H1 (cell line): ENCODE measurements around the gene IRF8. TPM values are rescaled to one million over a fixed set of nuclear protein-coding genes. Genes with fewer than 3 reads are reported as not detected.

Source experiments
- CTCF ChIA-PET: fragments of 300-600 bp; sonication (Branson Sonifier 250); formaldehyde crosslinking; loops from one replicate; lab custom pipeline; 2021; ENCODE audit not compliant: partially characterized antibody; lab: Charles Lee
- POLR2A ChIA-PET: fragments of 300-600 bp; sonication (Branson Sonifier 250); formaldehyde crosslinking; loops from one replicate; lab custom pipeline; 2021; ENCODE audit warnings: inconsistent platforms; ENCODE audit not compliant: partially characterized antibody; lab: Charles Lee
- DNase-seq, 2 experiments: peaks; one replicate each; pipeline versions ENCODE4 v3.0.0 to v3.0.0-alpha.2; 2010 to 2022; ENCODE audit warnings: low spot score in 2 of 2, low read depth in 1 of 2, mixed read lengths in 1 of 2
- FAIRE-seq: peaks from 2 replicates; lab custom pipeline; 2011; peaks lifted over from hg19 to GRCh38; lab: Jason Lieb, UNC
- H2AFZ ChIP-seq: 2 replicates; pipeline ENCODE4 v1.8.1; 2012; ENCODE audit warnings: low read length, inconsistent platforms
- H2AK5ac ChIP-seq: 2 replicates; pipeline ENCODE4 v1.6.1; 2013; ENCODE audit warnings: low read depth, low read length
- H2BK120ac ChIP-seq: replicated peaks from 2 replicates; pipeline ENCODE3; 2013; ENCODE audit warnings: low read depth, low read length, inconsistent platforms
- H2BK12ac ChIP-seq: 2 replicates; pipeline ENCODE4 v1.6.1; 2013; ENCODE audit warnings: low read depth, low read length
- H2BK15ac ChIP-seq: 2 replicates; pipeline ENCODE4 v1.6.1; 2013; ENCODE audit warnings: low read length
- H2BK20ac ChIP-seq: 2 replicates; pipeline ENCODE4 v1.6.1; 2013; ENCODE audit warnings: low read length
- H2BK5ac ChIP-seq: 2 replicates; pipeline ENCODE4 v1.6.1; 2013; ENCODE audit warnings: low read depth, low read length
- H3K14ac ChIP-seq: 2 replicates; pipeline ENCODE4 v1.6.1; 2013; ENCODE audit warnings: inconsistent platforms; ENCODE audit not compliant: insufficient read length
- H3K18ac ChIP-seq: 2 replicates; pipeline ENCODE4 v1.6.1; 2013; ENCODE audit warnings: low read length; ENCODE audit errors: extremely low read depth
- H3K23ac ChIP-seq: 2 replicates; pipeline ENCODE4 v1.6.1; 2013; ENCODE audit warnings: inconsistent platforms; ENCODE audit not compliant: insufficient read length
- H3K23me2 ChIP-seq: 2 replicates; pipeline ENCODE4 v1.6.1; 2013; ENCODE audit warnings: low read depth, low read length
- H3K27ac ChIP-seq: 2 replicates; pipeline ENCODE4 v1.6.1; 2011; ENCODE audit warnings: low read depth, low read length, inconsistent platforms
- H3K27me3 ChIP-seq, 4 experiments: replicated peaks in 1 of 4; 1 replicate in 1 of 4; 2 replicates in 3 of 4; pipeline versions ENCODE4 v1.6.1 to v1.8.1; 2011 to 2013; ENCODE audit warnings: low read length in 3 of 4, mild to moderate bottlenecking in 3 of 4, inconsistent platforms in 2 of 4, mixed read lengths in 2 of 4, moderate library complexity in 1 of 4; ENCODE audit not compliant: control insufficient read depth in 3 of 4, insufficient read depth in 3 of 4; ENCODE audit errors: extremely low read depth in 1 of 4
- H3K36me3 ChIP-seq, 4 experiments: 2 replicates each; pipeline versions ENCODE4 v1.6.1 to v1.8.1; 2011 to 2013; ENCODE audit warnings: mild to moderate bottlenecking in 4 of 4, low read length in 3 of 4, moderate library complexity in 2 of 4, control low read depth in 1 of 4, inconsistent platforms in 1 of 4; ENCODE audit not compliant: insufficient read depth in 4 of 4, control insufficient read depth in 2 of 4
- H3K4ac ChIP-seq: replicated peaks from 2 replicates; pipeline ENCODE3; 2013; ENCODE audit warnings: low read length, low read depth, mixed read lengths, inconsistent platforms; ENCODE audit not compliant: insufficient read length
- H3K4me1 ChIP-seq, 4 experiments: replicated peaks in 1 of 4; 1 replicate in 1 of 4; 2 replicates in 3 of 4; pipeline versions ENCODE4 v1.6.1 to v1.8.1; 2011 to 2013; ENCODE audit warnings: low read length in 3 of 4, inconsistent platforms in 2 of 4, mixed read lengths in 1 of 4; ENCODE audit not compliant: insufficient read depth in 4 of 4, control insufficient read depth in 3 of 4
- H3K4me2 ChIP-seq, 2 experiments: 2 replicates each; pipeline versions ENCODE4 v1.6.1 to v1.8.1; 2011 to 2013; ENCODE audit warnings: low read depth in 2 of 2, low read length in 2 of 2, control low read depth in 1 of 2, inconsistent platforms in 1 of 2, mild to moderate bottlenecking in 1 of 2; ENCODE audit not compliant: insufficient read depth in 1 of 2
- H3K4me3 ChIP-seq, 4 experiments: fragments of 200-600, 300-600 bp in 1 of 4; sonication (generic), shearing (Covaris generic), sonication (Bioruptor Twin) in 1 of 4; 2 replicates each; pipeline versions ENCODE4 v1.5.1 to v1.8.1; 2011 to 2016; ENCODE audit warnings: low read length in 4 of 4, low read depth in 3 of 4, control low read depth in 2 of 4, inconsistent platforms in 2 of 4, mild to moderate bottlenecking in 2 of 4, mixed read lengths in 1 of 4, moderate library complexity in 1 of 4; ENCODE audit not compliant: insufficient read depth in 2 of 4; ENCODE audit errors: extremely low read depth in 1 of 4
- H3K56ac ChIP-seq: replicated peaks from 2 replicates; pipeline ENCODE3; 2013; ENCODE audit warnings: low read depth, mild to moderate bottlenecking, mixed read lengths, low read length, inconsistent platforms; ENCODE audit not compliant: insufficient read length
- H3K79me1 ChIP-seq: 2 replicates; pipeline ENCODE4 v1.6.1; 2013; ENCODE audit warnings: low read depth, low read length, control low read depth
- H3K79me2 ChIP-seq, 2 experiments: 2 replicates each; pipeline versions ENCODE4 v1.6.1 to v1.8.1; 2012 to 2013; ENCODE audit warnings: low read length in 2 of 2, mild to moderate bottlenecking in 2 of 2, inconsistent platforms in 1 of 2; ENCODE audit not compliant: insufficient read depth in 2 of 2, control insufficient read depth in 1 of 2
- H3K9ac ChIP-seq, 4 experiments: replicated peaks in 1 of 4; 1 replicate in 1 of 4; 2 replicates in 3 of 4; pipeline versions ENCODE4 v1.6.1 to v1.8.1; 2011 to 2013; ENCODE audit warnings: low read depth in 3 of 4, low read length in 3 of 4, control low read depth in 2 of 4, mild to moderate bottlenecking in 2 of 4, moderate library complexity in 2 of 4, inconsistent platforms in 1 of 4; ENCODE audit errors: extremely low read depth in 1 of 4
- H3K9me3 ChIP-seq, 2 experiments: 2 replicates each; pipeline versions ENCODE4 v1.6.1 to v1.8.1; 2012 to 2013; ENCODE audit warnings: mild to moderate bottlenecking in 2 of 2, moderate library complexity in 2 of 2, control low read depth in 1 of 2, inconsistent platforms in 1 of 2, low read depth in 1 of 2, low read length in 1 of 2, mixed read lengths in 1 of 2; ENCODE audit not compliant: insufficient read depth in 2 of 2
- H4K20me1 ChIP-seq, 2 experiments: replicated peaks in 1 of 2; 2 replicates each; pipeline versions ENCODE3 to v1.8.1; 2011 to 2013; ENCODE audit warnings: inconsistent platforms in 2 of 2, low read length in 2 of 2, mild to moderate bottlenecking in 1 of 2; ENCODE audit not compliant: insufficient read depth in 2 of 2, control insufficient read depth in 1 of 2
- H4K5ac ChIP-seq: 2 replicates; pipeline ENCODE4 v1.6.1; 2013; ENCODE audit warnings: low read length, low read depth, mixed read lengths, inconsistent platforms; ENCODE audit not compliant: insufficient read length
- H4K8ac ChIP-seq: 2 replicates; pipeline ENCODE4 v1.8.0; 2013; ENCODE audit warnings: mild to moderate bottlenecking, moderate library complexity, low read length, inconsistent platforms; ENCODE audit not compliant: insufficient read depth; ENCODE audit errors: extremely low read depth
- H4K91ac ChIP-seq: replicated peaks from 2 replicates; pipeline ENCODE3; 2013; ENCODE audit warnings: low read length, mixed read lengths, inconsistent platforms; ENCODE audit not compliant: insufficient read length
- CBX5 ChIP-seq: fragments of 300-800, 300-1000 bp; sonication (generic); IDR thresholded peaks from 2 replicates; pipeline ENCODE4 v1.7.1; 2016; ENCODE audit warnings: antibody characterized with exemption, low read length, low read depth
- EP300 ChIP-seq, 2 experiments: IDR thresholded peaks; 1 replicate in 1 of 2; 2 replicates in 1 of 2; pipeline ENCODE4 v1.6.1; 2011 to 2012; ENCODE audit warnings: low read depth in 2 of 2, low read length in 2 of 2, mild to moderate bottlenecking in 2 of 2, borderline replicate concordance in 1 of 2, inconsistent platforms in 1 of 2, moderate library complexity in 1 of 2
- RFX5 ChIP-seq: IDR thresholded peaks from 2 replicates; pipeline ENCODE4 v1.6.1; 2011; ENCODE audit warnings: low read depth, low read length, improper control_type of control experiment, borderline replicate concordance
- WGBS, 2 experiments: shearing (Covaris generic) in 1 of 2; methylation state at CpG; one replicate each; pipeline versions ENCODE4 v1.1.6 to v1.1.7; 2013 to 2015; ENCODE audit warnings: low lambda C conversion rate in 2 of 2, mixed read lengths in 2 of 2, inconsistent platforms in 1 of 2, low coverage in 1 of 2, missing lambda C conversion rate in 1 of 2; ENCODE audit not compliant: insufficient replicate concordance in 2 of 2, insufficient coverage in 1 of 2, insufficient read length in 1 of 2; ENCODE audit errors: extremely low coverage in 1 of 2, missing lambda C conversion rate in 1 of 2; 5-methylcytosine and 5-hydroxymethylcytosine counted together
- polyA plus RNA-seq, 7 experiments: library from polyadenylated mRNA; depleted of rRNA in 3 of 7; stranded (reverse) in 5 of 7; unstranded in 2 of 7; fragments of >200 nt in 5 of 7; fragments of 200-250 nt in 2 of 7; gene quantifications; 1 replicate in 5 of 7; 2 replicates in 1 of 7; 4 replicates in 1 of 7; pipeline versions ENCODE4 v1.2.1 to v1.2.3, GENCODE V29; 2011 to 2013; ENCODE audit warnings: missing spikeins in 2 of 7, mixed read lengths in 2 of 7
- total RNA-seq: library from RNA; stranded (reverse); fragmentation: NEBNext Ultra II Directional; extraction: Animal tissue kit (Norgen Biotek cat#: 25700); gene quantifications from 2 replicates; pipeline ENCODE4 v1.2.1, GENCODE V29; 2021

Gene IRF8
- total and polyA plus RNA-seq, 2 of the 8 experiments (the other 6 are each of a cell fraction or from before 2014, with no cell fraction given), result 0.35 to 2.0 TPM

DNA sequence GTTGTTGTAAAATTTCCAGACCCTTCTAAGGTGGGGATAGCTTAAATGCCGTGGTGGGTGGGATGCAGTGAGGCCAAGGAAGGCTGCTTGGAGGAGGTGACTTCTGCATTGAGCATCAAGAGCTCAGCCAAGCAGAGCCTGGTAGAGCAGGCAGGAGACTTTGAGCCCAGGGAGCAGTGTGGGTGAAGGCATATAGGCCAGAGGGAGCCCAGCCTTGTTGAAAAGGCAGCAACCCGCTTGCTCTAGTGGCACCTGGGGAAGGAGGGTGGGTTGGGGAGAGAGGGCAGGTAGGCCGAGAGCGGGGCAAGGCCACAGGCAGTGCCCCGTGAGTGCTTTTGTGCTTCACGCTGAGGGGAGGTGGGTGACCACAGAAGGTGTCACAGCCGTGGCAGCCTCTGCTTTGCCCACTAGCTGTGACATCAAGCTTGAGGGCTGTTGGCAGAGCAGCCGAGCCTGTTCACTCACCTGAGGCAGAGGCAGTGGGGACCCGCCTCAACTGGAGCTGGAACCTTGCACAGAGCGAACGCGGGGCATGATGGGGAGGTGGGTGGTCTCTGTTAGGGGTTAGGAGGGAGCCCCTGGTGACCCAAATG, 56.1 kb downstream of the IRF8 start:
- Histone ChIP-seq H4K20me1 (peaks cover 0 to 1% of the 10 kb centered on the region in 2 experiments), H2AK5ac (no peak overlapping the region), H4K5ac (no peak overlapping the region), H3K18ac (no peak overlapping the region), H3K4me2 (no peak overlapping the region), H2BK5ac (no peak overlapping the region), H2BK120ac (no peak overlapping the region), H4K8ac (no peak overlapping the region), H3K79me1 (no peaks in the 10 kb centered on the region), H3K56ac (no peak overlapping the region), H3K27me3 (no peaks in the 10 kb centered on the region; a peak in 1 of 7 replicates), H3K36me3 (no peaks in the 10 kb centered on the region), H3K27ac (no peak overlapping the region), H3K23me2 (no peaks in the 10 kb centered on the region), H3K9ac (no peak overlapping the region), H3K9me3 (no peaks in the 10 kb centered on the region), H2BK20ac (no peak overlapping the region), H2BK12ac (no peak overlapping the region), H3K14ac (no peak overlapping the region), H3K23ac (no peak overlapping the region), H3K79me2 (no peaks in the 10 kb centered on the region), H2BK15ac (no peak overlapping the region), H3K4ac (no peak overlapping the region), H4K91ac (no peak overlapping the region), H3K4me3 (no peak overlapping the region), H2AFZ (no peak overlapping the region), H3K4me1 (no peaks in the 10 kb centered on the region)
- FAIRE-seq, result no peak
- 84% methylated on average over 12 of the region's 12 CpGs; no CpG with 5 or more reads in 1 of the 2 experiments for WGBS, 2 experiments
- DNase-seq, result no peak
- ChIA-PET CTCF (interaction anchor here (0.5 to 2.0 kb wide), 3 partner anchors 31 to 134 kb away, joined by 3 to 8 read pairs (median 3); no protein-coding TSS in a partner anchor), POLR2A (no interaction called here)
- TF ChIP-seq RFX5, result no peak
- TF ChIP-seq EP300 (IDR thresholded peaks at IDR 0.05; ENCODE audit: borderline replicate concordance in 1 of 2, low read depth in 2 of 2, low read length in 2 of 2), result no peak
- TF ChIP-seq CBX5, result no peak
